ENCODE results near the gene PPARGC1A. TPM values are rescaled to one million over a fixed set of nuclear protein-coding genes. Genes with fewer than 3 reads are reported as not detected.

Gene PPARGC1A
- total and polyA plus RNA-seq, 2 experiments from 2014 or later: 0.76 to 3.3 TPM

- H3K79me2 ChIP-seq (replicated peaks; ENCODE audit: insufficient read depth): no peaks in the 10 kb centered on the region
- H3K9me2 ChIP-seq (ENCODE audit: insufficient read depth): no peaks in the 10 kb centered on the region
- Mint-ChIP-seq H3K36me3 (ENCODE audit: low read depth) (0 out of 3 replicates have a peak, but pooled peaks cover 4% of the 10 kb centered on the region), H3K9me3 (peaks cover 4% of the 10 kb centered on the region; the same call in 1 of the 3 replicates), H3K27ac (peak overlapping the region; percentile 37), H3K4me3 (peak overlapping the region; percentile 16; the same call in 2 of the 3 replicates), H3K27me3 (ENCODE audit: insufficient read depth, low read depth, poor library complexity) (peaks cover 4% of the 10 kb centered on the region), H3K4me1 (peaks cover 57% of the 10 kb centered on the region)
- no peaks in the 10 kb centered on the region for H4K20me1 ChIP-seq (replicated peaks; ENCODE audit: insufficient read depth)
- peaks cover 40% of the 10 kb centered on the region for H3K4me1 ChIP-seq (ENCODE audit: insufficient read depth)
- ATAC-seq (peak; percentile 78), DNase-seq (ENCODE audit: low spot score) (peak; percentile 88)
- H3K4me3 ChIP-seq: peak overlapping the region; percentile 20; the same call in 1 of the 2 replicates
- H3K36me3 ChIP-seq (ENCODE audit: insufficient read depth): no peaks in the 10 kb centered on the region
- no peaks in the 10 kb centered on the region for H3F3A ChIP-seq (replicated peaks; ENCODE audit: low read depth)
- no peaks in the 10 kb centered on the region for H3K27me3 ChIP-seq (ENCODE audit: insufficient read depth)
- 0 out of 2 replicates have a peak overlapping the region, but pooled peaks have one; percentile 4 for H3K27ac ChIP-seq (ENCODE audit: low read depth)
- TF ChIP-seq ZNF331 (CRISPR knock-in tag; IDR thresholded peaks at IDR 0.05; ENCODE audit: low read depth) (no peak; the same call in 1 of the 2 replicates), CTCF (conservative IDR thresholded peaks at IDR 0.05; ENCODE audit: low read depth in 2 of 2) (peak; percentile 57 to 60), JUNB (IDR thresholded peaks at IDR 0.05; ENCODE audit: unreplicated experiment) (no peak), NANOG (IDR thresholded peaks at IDR 0.05; ENCODE audit: borderline replicate concordance) (no peak), EZH2 (IDR thresholded peaks at IDR 0.05; ENCODE audit: low read depth, unreplicated experiment) (no peak), CREB1 (CRISPR knock-in tag; IDR thresholded peaks at IDR 0.05; ENCODE audit: low read depth) (no peak), POLR2AphosphoS5 (IDR thresholded peaks at IDR 0.05; ENCODE audit: low read depth) (no peak), EZH2phosphoT487 (IDR thresholded peaks at IDR 0.05; ENCODE audit: unreplicated experiment) (no peak), ZNF114 (CRISPR knock-in tag; IDR thresholded peaks at IDR 0.05) (no peak), ZNF462 (CRISPR knock-in tag; IDR thresholded peaks at IDR 0.05) (peak; percentile 87; the same call in 1 of the 2 replicates)
- no peak overlapping the region for H2AFZ ChIP-seq
- H3K4me2 ChIP-seq: peak overlapping the region; percentile 53
These were observed 43.1 kb upstream of the PPARGC1A start for GRCh38 chr4:23932901-23933308.
